Measurements from ENCODE around the gene PMIS2.
"Not testable (repeated sequence)": the region's sequence is repeated elsewhere in the genome, so short reads cannot be mapped to it uniquely, and the experiment has no call there.

PMIS2 gene

DNA sequence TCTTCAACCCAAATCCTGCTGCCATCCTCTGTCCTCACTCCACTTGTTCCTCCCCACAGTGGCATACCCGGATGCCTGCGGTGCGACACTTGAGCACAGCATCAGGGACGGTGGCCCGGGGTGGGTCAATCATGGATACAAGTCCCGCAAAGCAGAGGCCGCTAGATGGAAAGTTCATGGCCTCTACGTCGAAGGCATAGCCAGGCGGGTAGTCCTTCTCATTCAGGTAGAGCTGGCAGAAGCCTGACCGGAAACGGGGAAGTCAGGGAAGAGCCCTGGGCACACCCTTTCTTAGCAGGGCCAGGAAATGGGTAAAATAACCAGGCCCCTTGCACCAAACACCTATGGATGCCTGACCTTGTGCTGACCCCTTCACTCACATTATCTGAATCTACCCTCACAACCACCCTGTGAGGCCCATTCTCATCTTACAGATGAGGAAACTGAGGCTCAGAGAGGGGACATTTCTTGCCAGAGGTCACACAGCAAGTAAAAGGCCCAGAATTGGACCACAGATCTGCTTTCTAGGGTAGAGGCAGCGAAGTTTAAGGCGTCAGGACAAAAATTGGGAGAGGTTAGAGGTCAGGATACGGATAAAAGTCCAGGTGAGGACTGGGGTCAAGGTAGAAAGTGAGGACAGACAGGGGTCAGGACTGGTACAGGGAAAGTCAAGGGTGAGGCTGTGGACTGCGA lies 29.0 kb upstream of the PMIS2 start:
- DNase-seq: no peak

DNA sequence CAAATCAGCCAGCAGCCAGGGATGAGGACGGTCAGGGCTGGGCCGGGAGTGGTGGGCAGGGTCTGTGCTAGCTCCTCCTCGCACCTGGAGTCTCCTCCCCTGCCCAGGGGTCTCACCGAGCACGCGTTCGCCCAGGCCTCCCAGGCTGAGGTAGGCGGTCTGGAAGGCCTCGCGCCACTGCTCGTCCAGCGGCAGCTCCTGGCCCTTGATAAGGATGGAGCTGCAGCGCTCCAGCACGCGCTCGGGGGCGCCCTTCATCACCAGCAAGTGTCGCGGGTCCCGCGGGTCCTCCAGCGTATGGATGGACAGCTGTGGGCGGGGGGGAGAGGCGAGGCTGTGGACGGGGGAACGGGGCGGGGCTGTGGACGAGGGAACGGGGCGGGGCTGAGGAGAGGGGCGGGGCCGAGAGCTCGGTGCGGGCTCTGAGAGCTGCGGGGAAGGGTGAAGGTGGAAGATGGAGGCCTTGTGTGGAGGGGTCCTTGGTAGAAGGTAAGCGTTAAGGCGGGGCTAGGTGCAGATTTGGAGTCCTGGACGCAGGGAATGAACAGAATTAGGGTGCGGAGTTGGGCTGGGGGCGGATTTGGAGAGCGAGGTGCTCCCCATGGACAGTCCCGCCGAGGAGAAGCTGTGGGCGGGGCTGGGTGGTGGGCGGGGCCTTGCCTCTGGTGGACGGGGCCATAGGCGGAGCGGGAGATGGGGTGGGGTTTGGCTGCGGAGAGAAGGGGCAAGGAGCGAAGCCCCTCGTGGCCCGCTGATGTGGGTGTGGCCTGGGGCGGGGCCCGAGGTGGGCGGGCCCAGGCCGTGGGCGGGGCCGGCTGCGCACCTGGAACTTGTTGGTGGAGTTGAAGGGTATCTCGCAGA lies 28.2 kb upstream of the PMIS2 start:
- peak; percentile 47 for DNase-seq

DNA sequence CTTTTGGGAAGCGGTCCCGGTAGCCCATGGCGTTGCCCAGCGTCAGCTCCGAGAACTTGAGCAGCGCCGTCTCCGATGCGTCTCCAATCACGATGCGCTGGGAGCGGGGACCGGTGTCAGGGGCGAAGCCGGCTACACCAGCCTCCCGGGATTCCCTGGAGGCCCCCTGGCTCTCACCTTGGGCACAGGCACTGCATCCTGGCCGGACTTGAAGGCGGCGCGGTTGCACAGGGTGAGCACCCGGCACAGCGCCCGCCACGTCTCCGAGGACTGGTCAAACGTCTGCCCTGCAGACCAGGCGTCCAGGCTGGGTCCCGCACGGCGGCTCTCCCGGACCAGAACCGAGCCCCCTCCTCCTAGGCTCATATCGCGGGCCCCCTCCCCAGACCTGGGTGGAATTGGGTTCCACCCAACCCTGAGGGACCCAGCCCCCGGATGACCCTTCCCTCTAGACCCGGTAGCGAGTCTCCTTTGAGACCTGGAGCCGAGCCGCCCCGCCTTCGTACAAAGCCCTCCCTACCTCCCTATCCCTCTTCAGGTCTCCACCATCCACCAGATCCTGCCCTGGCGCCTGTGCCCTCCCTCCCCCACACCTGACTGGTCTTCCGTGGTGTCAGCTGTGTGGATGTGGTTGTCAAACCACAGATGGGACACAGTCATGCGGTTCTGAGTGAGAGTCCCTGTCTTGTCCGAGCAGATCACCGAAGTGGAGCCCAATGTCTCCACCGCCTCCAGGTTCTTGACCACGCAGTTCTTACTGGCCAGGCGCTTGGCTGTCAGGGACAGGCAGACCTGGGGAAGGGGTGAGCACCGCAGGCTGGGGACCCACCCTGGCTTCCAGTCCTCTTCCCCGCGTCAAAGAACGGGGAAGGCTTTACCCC lies 27.3 kb upstream of the PMIS2 start:
- no peak for DNase-seq

DNA sequence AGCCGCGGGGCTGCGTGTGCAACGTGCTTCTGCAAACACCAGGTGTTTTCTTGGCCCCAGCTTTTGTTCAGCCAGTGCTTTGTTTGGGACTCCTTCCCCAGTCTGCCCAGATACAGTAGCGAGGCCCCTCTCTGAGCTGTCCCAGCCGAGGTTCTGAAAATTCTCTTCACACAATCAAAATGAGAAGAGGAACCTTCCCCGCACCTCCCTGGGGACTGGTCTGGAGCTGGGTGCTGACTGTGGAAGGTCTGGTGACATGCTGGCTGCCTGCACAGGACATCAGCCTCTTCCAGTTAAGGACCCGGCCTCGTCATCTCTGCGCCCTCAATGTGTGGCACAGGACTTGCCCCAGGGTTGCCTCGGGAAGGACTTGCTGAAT lies 26.7 kb upstream of the PMIS2 start:
- no peak for DNase-seq

DNA sequence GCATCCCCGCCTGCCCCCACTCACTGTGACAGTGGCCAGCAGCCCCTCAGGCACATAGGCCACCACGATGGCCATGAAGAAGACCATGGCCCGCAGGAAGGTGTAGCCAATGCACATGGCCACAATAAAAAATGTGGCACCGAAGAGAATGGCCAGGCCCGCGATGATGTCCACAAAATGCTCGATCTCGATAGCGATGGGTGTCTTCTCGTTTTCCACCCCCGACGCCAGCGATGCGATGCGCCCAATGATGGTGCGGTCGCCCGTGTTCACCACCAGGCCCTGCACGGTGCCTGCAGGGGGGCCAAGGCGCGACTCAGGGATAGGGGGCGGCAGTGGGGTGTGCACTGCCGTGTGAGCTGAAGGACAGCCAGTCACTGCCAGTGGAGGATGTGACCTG lies 26.2 kb upstream of the PMIS2 start:
- DNase-seq: no peak

DNA sequence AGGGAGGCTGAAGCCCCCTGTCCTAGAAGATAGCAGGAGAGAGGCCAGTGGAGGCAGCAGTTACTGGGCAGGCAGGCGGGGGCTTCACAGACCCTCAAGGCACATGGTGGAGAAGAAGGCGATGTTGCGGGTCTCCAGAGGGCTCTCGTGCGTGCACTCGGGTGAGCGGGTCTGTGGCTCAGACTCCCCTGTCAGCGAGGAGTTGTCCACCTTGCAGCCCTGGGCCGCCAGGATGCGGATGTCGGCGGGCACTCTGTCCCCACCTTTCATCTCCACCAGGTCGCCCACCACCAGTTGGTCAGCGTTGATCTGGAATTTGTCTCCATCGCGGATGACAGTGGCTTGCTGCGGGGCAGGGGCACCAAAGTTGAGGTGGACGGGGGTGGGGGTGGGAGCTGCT lies 25.7 kb upstream of the PMIS2 start:
- no peak for DNase-seq

DNA sequence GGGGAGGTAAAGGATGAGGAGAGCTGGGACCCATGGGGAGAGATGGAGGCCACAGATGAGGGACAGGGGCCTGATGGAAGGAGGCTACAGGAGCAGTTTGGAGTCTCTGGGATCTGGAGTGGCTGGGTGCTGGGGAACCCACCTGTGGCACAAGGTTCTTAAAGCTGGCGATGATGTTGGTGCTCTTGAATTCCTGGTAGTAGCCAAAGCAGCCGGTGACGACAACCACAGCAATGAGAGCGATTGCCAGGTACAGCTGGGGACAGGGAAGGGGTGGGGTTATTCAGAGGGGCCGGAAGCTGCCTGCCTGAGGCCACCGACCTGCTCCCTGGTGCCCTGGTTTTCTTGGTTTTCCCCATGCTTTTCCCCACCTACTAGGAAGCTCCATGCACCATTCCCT lies 25.3 kb upstream of the PMIS2 start:
- DNase-seq: no peak

DNA sequence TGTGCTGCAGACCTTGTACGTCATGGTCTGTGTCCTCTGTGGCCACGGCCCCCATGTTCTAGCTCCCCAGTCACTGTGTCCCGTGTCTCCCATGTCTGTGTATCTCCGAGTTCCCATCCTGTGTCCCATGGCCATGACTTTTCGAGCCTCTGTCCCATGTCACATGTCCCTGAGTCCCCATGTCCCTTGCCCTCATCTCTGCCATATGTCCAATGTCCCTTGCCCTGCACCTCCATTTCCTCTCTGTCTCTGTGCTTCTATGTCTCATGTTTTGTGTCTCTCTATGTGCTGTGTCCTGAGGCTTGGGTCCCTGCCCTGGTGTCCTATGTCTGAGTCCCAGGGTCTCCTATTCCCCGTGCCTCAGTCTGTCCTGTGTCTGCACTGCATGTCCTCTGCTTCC lies 24.5 kb upstream of the PMIS2 start:
- no peak for DNase-seq

DNA sequence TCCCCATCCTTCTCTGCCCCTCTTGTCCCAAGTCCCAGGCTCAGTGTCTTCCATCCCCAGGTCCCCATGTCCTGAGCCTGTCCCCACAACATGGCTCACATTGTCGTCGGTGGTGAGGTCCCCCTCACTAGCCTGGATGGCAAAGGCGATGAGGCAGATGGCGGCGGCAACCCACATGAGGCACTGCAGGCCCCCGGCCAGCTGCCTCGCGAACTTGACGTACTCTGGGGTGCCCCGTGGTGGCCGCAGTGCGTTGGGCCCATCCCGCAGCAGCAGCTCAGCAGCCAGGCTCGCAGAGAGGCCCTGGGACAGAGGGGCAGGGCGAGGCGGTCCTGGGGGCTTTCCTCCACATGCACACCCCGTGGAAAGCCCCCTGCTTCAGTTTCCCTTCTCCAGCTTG lies 23.6 kb upstream of the PMIS2 start:
- DNase-seq: no peak

DNA sequence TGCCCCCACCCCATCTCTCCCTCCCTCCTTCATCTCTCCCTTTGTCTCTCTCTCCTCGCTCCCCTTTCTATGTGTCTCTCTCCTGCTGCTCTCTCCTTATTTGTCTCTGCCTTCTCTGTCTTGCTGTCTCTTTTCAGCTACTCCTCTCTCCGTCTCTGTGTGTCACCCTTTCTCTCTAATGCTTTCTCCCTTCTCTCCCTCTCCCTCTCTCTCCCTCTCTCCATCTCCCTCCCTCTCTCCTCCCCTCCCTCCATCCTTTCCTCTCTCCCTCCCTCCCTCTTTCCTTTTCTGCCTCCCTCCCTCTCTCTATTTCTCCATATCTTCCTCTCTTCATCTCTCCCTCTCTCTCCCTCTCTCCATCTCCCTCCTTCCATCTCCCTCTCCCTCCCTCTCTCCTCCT lies 23.2 kb upstream of the PMIS2 start:
- no peak for DNase-seq

DNA sequence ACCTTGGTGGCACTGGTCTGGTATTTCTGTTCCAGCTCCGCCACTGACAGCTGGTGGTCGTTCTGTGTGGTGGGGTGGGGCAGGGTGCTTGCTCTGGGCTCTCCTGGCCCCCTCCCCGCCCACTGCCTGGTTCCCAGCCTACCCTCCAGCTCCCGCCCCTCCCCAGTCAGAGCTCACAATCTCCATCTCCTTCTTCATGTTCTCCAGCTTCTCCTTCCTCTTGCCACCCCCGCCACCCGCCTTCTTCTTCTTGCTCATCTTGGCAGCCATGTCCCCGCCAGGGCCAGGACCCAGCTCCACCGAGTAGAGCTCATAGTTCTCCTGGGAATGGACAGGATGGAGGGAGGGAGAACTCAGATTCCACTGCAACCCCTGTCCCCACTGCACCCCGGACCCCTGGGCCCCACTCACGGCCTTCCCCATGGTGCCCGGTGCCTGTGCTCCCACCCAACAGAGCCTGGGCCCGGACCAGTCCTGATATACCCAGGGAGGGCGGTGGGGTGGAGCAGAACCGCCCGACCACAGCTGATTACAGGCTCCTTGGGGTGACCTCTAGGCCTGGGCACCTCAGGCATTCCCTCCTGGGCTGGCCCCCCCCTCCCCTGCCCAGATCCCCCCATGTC lies 22.7 kb upstream of the PMIS2 start, which contains the start of gene ATP4A:
Gene ATP4A (minus strand): TSS at position 452 of the 623 bp plus-strand sequence. CDS start 29 bp downstream, at position 423.
- DNase-seq: no peak

DNA sequence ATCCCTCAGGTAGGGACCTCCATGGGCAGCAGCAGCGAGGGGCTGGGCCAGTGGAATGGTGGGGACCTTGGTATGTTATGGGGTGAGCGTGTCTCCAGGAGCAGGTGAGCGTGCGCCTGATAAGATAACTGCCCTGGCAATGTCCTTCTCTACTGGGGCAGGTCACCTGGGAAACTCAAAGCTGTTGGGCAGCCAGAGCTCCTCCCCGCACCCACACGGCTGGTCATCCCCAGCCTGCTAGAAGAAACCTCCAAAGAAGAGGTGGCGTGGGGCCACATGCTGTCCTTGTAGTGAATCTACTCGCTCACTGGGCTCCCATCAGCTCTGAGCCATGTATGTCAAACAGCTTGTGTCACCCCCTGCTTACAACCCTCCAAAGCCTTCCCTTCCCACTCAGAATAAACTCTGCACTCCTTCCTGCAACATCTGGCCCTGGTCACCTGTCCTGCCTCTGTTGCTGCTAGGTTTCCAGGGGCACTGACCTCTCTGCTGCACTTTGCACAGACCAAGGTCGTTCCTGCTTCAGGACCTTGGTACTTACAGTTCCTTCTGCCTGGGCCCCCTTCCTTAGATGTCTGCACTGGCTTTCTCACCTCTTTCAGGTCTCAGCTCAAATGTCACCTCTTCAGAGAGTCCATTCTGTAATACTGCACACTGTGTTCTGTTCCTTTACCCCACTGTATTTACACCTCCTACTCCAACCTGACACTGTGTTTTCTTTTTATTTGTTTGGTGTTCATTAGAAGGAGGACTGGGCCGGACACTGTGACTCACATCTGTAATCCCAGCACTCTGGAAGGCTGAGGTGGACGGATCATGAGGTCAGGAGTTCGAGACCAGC lies 20.7 kb upstream of the PMIS2 start:
- DNase-seq: no peak

DNA sequence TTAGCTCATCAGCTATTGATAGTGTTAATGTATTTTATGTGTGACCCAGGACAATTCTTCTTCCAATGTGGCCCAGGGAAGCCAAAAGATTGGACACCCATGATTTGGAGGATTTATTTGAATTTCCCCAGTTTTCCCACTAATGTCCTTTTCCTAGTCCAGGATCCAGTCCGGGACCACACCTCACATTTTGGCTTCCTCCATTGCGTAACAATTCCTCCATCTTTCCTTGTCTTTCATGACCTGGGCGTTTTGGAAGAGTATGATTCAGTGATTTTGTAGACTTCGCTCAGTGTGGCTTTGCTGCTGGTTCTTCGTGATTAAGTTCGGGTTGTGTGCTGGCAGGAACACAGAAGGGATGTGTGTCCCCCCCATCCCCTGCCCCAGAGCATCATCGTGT lies 19.2 kb upstream of the PMIS2 start:
- no peak for DNase-seq

DNA sequence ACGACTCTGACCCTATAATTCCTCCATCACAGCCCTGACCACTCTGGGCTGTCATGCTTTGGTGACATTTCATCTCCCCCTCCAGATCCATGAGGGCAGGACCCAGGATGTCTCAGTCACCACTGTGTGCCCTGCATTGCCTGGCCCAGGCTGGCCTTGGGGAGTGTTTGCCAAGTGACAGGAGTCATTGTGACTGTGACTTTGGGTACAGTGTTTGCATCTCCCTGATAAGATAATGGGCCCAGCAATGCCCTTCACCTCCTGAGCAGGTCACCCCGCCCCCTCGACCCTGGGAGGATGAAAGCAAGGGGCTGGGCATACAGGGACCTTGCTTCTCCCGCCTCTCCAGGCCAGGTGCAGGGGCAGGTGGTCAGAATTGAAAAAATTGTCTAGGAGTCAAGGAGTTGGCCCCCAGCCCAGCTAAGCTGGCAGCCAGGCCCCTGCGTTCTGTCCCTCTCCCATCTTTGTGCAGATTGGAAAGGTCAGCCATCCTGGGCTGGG lies 16.6 kb upstream of the PMIS2 start:
- DNase-seq: peak; percentile 17

DNA sequence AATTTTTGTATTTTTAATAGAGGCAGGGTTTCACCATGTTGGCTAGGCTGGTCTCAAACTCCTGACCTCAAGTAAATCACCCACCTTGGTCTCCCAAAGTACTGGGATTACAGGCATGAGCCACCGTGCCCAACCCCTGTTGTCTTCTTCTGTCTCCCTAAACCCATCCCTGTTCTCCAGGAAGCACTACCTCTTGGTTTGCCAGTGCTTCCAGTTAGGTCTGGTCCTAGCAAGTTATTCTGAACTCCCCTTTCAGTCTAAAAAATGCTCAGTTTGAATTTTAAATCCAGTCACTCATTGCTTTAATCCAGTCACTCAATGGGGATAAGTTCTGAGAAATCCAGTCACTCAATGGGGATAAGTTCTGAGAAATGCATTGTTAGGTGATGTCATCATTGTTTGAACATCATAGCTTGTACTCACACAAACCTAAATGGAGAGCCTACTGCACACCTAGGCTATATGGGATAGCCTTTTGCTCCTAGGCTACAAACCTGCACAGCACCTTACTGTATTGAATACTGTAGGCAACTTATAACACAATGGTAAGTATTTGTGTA lies 14.5 kb upstream of the PMIS2 start:
- no peak for DNase-seq

DNA sequence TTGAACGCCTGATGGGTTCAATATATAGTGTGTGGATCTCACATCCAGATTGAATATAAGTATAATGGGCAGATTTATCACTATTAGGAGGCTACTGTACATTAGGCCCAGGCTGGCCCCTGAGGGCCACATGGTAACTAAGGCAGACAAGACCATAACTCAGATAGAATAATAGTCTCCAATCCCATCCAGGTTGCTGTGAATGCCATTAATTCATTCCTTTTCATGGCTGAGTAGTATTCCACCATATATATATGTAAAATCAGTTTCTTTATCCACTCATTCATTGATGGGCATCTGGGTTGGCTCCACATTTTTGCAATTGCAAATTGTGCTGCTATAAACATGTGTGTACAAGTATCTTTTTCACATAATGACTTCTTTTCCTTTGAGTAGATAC lies 8.1 kb upstream of the PMIS2 start:
- DNase-seq: no peak

DNA sequence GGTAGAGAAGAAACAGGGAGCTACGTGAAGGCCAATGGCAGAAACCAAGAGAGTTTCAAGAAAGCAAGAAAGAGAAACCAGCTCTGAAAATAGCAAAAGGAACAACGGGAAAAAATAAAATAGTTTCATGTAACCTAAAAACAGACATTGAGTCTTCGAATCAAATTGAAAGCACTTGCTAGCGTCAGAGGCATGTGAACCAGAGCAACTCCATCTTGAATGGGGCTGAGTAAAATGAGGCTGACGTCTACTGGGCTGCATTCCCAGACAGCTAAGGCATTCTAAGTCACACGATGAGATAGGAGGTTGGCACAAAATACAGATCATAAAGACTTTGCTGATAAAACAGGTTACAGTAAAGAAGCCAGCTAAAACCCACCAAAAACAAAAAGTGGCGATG lies 7.3 kb upstream of the PMIS2 start:
- DNase-seq: no peak

DNA sequence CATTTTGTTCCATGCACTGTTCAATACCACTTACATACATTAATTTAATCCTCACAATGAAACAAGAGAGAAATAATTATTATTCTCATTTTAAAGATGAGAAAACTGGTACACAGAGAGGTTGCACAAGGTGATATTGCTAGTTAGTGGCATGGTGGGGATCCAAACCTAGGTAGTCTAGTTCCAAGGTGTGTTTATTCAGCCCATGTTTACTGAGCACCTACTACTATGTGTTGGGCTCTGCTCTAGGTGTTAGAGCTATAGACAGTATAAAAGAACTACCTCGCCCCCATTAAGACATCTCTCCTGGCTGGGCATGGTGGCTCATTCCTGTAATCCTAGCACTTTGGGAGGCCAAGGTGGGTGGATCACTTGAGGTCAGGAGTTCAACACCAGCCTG lies 3.2 kb upstream of the PMIS2 start:
- no peak for DNase-seq

DNA sequence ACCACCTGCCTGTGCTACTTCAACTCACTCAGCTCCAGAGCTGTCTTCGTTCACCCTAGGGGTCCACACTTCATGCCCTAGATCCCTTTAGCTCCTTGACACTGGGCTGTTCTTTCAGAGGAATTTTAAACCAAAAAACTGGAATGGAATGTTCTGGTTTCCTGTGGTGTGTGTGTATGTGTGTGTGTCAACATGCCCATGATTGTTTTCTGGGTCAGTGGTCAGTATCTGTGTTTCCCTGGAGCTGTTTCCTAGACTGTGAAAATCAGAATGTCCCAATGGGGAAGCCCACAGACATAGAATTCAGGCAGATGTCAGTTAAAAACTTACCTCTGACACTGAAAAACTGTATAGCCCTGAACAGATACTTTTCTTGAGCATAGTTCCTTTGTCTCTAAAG lies 1.3 kb downstream of the PMIS2 start:
- DNase-seq: no peak

DNA sequence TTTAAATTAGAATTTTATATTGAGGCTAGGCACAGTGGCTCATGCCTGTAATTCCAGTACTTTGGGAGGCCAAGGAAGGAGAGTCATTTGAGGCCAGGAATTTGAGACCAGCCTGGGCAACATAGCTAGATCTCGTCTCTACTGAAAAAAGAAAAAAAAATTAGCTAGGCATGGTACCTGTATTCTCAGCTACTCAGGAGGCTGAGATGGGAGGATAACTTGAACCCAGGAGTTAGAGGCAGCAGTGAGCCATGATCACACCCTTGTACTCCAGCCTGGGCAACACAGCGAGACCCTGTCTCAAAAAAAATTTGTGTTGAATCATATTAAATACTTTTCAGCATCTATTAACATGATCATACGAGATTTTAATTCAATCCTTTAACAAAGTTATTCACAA lies 4.9 kb downstream of the PMIS2 start:
- DNase-seq: no peak

DNA sequence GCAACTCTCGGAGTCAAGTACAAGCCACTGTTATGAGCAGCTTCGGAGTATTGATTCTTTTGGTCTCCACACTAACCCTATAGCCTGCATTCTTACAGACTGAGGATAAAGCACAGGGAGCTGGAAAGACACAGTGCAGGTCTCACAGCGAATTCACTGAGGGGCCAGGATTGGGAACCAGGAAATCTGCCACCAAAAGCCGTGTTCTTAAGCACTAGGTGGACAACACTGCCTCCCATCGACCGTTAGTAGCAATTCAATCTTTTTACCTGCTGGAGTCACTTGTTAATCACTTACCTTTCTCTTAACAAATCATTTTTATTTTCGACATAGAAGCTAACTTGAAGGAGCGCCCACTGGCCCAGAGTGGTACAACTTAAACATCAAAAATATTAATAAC lies 6.3 kb downstream of the PMIS2 start:
- peak; percentile 42 for DNase-seq

DNA sequence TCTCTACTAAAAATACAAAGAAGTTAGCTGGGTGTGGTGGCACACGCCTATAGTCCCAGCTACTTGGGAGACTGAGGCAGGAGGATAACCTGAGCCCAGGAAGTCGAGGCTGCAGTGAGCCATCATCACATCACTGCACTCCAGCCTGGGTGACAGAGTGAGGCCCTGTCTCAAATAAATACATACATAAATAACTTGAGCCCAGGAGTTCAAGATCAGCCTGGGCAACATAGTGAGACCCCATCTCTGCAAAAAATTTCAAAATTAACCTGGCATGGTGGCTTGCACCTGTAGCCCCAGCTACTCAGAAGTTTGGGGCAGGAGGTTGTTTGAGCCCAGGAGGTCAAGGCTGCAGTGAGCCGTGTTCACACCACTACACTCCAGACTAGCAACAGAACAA lies 9.1 kb downstream of the PMIS2 start:
- DNase-seq: not testable (repeated sequence)
